ENCODE results near the gene LCAT. TPM values are rescaled to one million over a fixed set of nuclear protein-coding genes. Genes with fewer than 3 reads are reported as not detected.

The LCAT gene
- total and polyA plus RNA-seq, 9 of the 15 experiments (the other 6 are each of a cell fraction or from before 2014, with no cell fraction given) = 0.46 to 21.0 (median 5.0) TPM

DNA sequence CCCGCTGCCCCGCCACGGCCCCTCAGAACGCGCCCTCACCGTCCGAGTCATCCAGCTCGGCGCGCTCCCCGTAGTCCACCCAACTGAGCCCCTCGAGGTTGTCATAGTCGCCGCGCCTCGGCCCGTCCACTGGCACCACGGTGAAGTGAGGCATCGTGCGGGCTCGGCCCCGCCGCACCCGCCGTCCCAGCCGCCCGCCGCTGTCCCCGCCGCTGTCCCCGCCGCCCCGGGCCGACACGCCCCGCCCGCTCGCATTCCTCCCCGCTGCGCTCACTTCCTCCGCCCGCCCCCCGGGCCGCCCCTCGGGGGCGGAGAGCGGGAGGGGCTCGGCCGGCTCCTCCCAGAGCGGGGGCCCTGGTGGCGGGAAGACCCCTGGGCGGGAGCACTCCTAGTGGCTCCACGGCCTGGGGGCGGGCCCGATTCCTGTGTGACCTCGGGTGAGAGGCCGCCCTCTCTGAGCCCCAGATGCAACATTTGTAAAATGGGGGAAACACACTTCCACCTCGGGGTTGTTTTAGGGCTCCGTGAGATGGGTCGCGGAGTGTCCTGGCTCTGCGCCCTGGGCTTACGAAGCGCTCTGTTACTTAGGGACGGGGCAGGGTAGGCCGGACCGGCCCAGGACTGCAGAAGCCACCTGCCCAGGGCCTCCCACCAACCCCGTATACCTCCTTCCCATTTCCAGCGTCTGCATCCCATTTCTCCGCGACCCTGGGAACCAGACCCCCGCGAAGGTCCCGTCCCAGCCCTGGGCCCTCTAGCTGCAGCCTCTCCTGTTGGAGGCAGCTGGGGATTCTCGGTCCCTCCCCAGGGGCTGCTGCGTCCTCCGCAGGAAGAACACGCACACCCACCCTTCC, 24.7 kb upstream of the LCAT start, which contains the start of gene SLC12A4 (continued):
- TF ChIP-seq SMAD1 (IDR thresholded peaks at IDR 0.05; ENCODE audit: low read depth, low read length, partially characterized antibody) = no peak
- no peak for TF ChIP-seq ZNF253 (CRISPR knock-in tag; conservative IDR thresholded peaks at IDR 0.05)
- no peak for TF ChIP-seq PRPF4 (IDR thresholded peaks at IDR 0.05; ENCODE audit: insufficient read depth, low read depth, low read length, poor library complexity, severe bottlenecking)
- peak; percentile 71; the same call in 1 of the 2 replicates for TF ChIP-seq ZNF511 (CRISPR knock-in tag; IDR thresholded peaks at IDR 0.05)
- no peak for TF ChIP-seq E4F1 (CRISPR knock-in tag; IDR thresholded peaks at IDR 0.05; ENCODE audit: borderline replicate concordance)
- TF ChIP-seq ZNF24 (IDR thresholded peaks at IDR 0.05) = no peak
- TF ChIP-seq RCOR1 (IDR thresholded peaks at IDR 0.05; ENCODE audit: borderline replicate concordance in 1 of 2, low read depth in 2 of 2, low read length in 2 of 2) = peak; percentile 44 to 84; a peak in 3 of 4 replicates
- no peak for TF ChIP-seq FIP1L1 (IDR thresholded peaks at IDR 0.05; ENCODE audit: low read depth, low read length, poor library complexity, severe bottlenecking)
- TF ChIP-seq CHD1 (IDR thresholded peaks at IDR 0.05; ENCODE audit: low read length) = peak; percentile 90
- no peak for TF ChIP-seq ATF4 (CRISPR knock-in tag; IDR thresholded peaks at IDR 0.05)
- no peak for TF ChIP-seq TCFL5 (CRISPR knock-in tag; conservative IDR thresholded peaks at IDR 0.05)
- no peak for TF ChIP-seq NCOR1 (IDR thresholded peaks at IDR 0.05)
- no peak for TF ChIP-seq BRF1 (IDR thresholded peaks at IDR 0.05; ENCODE audit: borderline replicate concordance, extremely low read depth, insufficient read length)
- TF ChIP-seq JUND (IDR thresholded peaks at IDR 0.05; ENCODE audit: borderline replicate concordance, low read depth, low read length) = peak; percentile 85
- TF ChIP-seq JUND (tag; IDR thresholded peaks at IDR 0.05; ENCODE audit: borderline replicate concordance, low read depth, low read length) = no peak; the same call in 2 of the 3 replicates
- TF ChIP-seq FOXP1 (CRISPR knock-in tag; IDR thresholded peaks at IDR 0.05) = 0 out of 2 replicates have a peak, but pooled peaks have one; percentile 49
- TF ChIP-seq, protein P1, sequence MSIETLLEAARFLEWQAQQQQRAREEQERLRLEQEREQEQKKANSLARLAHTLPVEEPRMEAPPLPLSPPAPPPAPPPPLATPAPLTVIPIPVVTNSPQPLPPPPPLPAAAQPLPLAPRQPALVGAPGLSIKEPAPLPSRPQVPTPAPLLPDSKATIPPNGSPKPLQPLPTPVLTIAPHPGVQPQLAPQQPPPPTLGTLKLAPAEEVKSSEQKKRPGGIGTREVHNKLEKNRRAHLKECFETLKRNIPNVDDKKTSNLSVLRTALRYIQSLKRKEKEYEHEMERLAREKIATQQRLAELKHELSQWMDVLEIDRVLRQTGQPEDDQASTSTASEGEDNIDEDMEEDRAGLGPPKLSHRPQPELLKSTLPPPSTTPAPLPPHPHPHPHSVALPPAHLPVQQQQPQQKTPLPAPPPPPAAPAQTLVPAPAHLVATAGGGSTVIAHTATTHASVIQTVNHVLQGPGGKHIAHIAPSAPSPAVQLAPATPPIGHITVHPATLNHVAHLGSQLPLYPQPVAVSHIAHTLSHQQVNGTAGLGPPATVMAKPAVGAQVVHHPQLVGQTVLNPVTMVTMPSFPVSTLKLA (conservative IDR thresholded peaks at IDR 0.05) = peak in 1 of 2 experiments; percentile 35; a peak in 2 of 4 replicates
- peak; percentile 41; the same call in 1 of the 2 replicates for TF ChIP-seq FOXM1 (IDR thresholded peaks at IDR 0.05; ENCODE audit: low read depth)
- TF ChIP-seq FOXM1 (CRISPR knock-in tag; IDR thresholded peaks at IDR 0.05; ENCODE audit: low read depth) = 0 out of 2 replicates have a peak, but pooled peaks have one; percentile 68
